Globus pallidus (tissue), 1 donor: ENCODE results near the gene LIN7C.

ENCODE experiments used
- DNase-seq: peaks from one replicate; pipeline ENCODE4 v3.0.0-alpha.2; 2015; ENCODE audit warnings: low spot score

LIN7C gene

GRCh38 chr11:27447288-27448183 lies 59.0 kb downstream of the LIN7C start:
- DNase-seq, result no peak

DNA sequence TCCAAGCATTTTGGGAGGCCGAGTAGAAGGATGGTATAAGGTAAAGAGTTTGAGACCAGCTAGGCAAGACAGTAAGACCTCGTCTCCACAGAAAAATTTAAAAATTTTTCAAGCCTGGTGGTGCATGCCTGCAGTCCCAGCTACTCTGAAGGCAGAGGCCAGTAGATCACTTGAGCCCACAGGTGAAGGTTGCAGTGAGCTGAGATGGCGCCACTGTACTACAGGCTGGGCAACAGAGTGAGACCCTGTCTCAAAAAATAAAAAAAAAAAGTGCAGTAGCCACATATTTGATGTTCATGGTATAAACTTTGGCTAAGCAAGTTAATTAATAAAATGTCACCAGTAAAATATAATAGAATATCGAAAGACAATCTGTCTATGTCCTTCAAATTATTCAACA lies 60.9 kb downstream of the LIN7C start:
- no peak for DNase-seq

GRCh38 chr11:27444801-27445215 lies 61.8 kb downstream of the LIN7C start:
- no peak for DNase-seq
